Subcutaneous abdominal adipose tissue (tissue), 5 donors: ENCODE data around the gene PKIG.

ENCODE experiments used
- H3K27ac ChIP-seq: one replicate; pipeline ENCODE4 v1.7.0; 2013; ENCODE audit warnings: low read depth, mild to moderate bottlenecking, inconsistent platforms, low read length, moderate library complexity
- H3K27me3 ChIP-seq, 5 donors: one replicate each; pipeline ENCODE4 v1.7.0; 2013; ENCODE audit warnings: low read length in 5 of 5, inconsistent platforms in 1 of 5; ENCODE audit not compliant: control insufficient read depth in 5 of 5, insufficient read depth in 4 of 5
- H3K36me3 ChIP-seq, 5 donors: one replicate each; pipeline ENCODE4 v1.7.0; 2013; ENCODE audit warnings: low read length in 5 of 5; ENCODE audit not compliant: control insufficient read depth in 5 of 5, insufficient read depth in 5 of 5
- H3K4me1 ChIP-seq, 5 donors: one replicate each; pipeline ENCODE4 v1.7.0; 2013; ENCODE audit warnings: low read length in 5 of 5, mild to moderate bottlenecking in 3 of 5, moderate library complexity in 1 of 5; ENCODE audit not compliant: control insufficient read depth in 5 of 5, insufficient read depth in 5 of 5
- H3K4me3 ChIP-seq, 5 donors: one replicate each; pipeline ENCODE4 v1.7.0; 2013; ENCODE audit warnings: low read length in 5 of 5, low read depth in 1 of 5
- H3K9ac ChIP-seq, 5 donors: one replicate each; pipeline ENCODE4 v1.7.0; 2013; ENCODE audit warnings: low read length in 5 of 5, mild to moderate bottlenecking in 4 of 5, moderate library complexity in 3 of 5
- H3K9me3 ChIP-seq, 5 donors: one replicate each; pipeline ENCODE4 v1.7.0; 2013; ENCODE audit warnings: low read length in 5 of 5; ENCODE audit not compliant: control insufficient read depth in 5 of 5
- donor health status: healthy.
- donor health status: healthy.
- donor health status: healthy.
- donor health status: healthy.
- donor health status: healthy.

The PKIG gene

DNA sequence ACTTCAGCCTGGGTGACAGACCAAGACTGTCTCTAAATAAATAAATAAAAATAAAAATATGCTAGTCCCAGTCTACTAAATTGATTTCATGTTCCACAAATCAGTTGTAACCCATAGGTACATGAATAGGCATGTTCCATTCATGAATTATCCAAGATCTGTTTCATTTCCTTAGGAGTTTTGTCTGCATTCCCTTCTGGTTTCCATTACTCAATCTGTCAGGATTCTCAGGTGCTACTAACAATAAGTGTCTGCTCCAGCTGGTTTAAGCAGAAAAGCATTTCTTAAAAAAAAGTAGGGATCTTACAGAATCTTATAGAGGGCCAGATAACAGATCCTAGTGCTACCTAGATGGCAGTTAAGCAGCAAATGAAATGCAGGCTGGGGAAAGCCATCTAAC is 15.6 kb upstream of the PKIG start:
- Histone ChIP-seq H3K9me3 (no peaks in the 10 kb centered on the region), H3K36me3 (no peaks in the 10 kb centered on the region), H3K27me3 (no peaks in the 10 kb centered on the region), H3K4me3 (no peak overlapping the region), H3K9ac (no peak overlapping the region), H3K4me1 (peaks cover 0 to 7% (median 3%) of the 10 kb centered on the region in 5 donors), H3K27ac (no peak overlapping the region)

DNA sequence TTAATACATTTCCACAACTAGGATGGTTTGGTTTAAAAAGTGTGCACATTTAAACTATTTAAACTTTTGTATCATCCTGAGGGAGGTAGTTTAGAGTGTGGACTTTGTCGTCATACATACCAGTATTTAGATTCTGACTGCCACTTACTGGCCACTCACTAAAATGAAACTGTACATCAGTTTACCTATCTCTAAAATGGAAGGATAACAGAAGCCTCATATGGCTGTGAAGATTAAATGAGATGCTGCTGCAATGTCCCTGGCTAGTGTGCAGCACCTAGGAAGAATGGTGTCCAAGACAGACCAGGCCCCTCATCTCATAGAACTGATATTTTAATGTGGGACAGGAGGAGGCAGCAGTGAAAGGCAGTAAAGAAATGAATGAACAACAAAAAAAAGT is 12.0 kb upstream of the PKIG start:
- H3K4me1 ChIP-seq = peaks cover 0 to 21% (median 15%) of the 10 kb centered on the region in 5 donors
- H3K9me3 ChIP-seq = no peaks in the 10 kb centered on the region
- H3K9ac ChIP-seq = no peak overlapping the region
- no peaks in the 10 kb centered on the region for H3K27me3 ChIP-seq
- H3K4me3 ChIP-seq = no peak overlapping the region
- no peaks in the 10 kb centered on the region for H3K36me3 ChIP-seq
- H3K27ac ChIP-seq = no peak overlapping the region

DNA sequence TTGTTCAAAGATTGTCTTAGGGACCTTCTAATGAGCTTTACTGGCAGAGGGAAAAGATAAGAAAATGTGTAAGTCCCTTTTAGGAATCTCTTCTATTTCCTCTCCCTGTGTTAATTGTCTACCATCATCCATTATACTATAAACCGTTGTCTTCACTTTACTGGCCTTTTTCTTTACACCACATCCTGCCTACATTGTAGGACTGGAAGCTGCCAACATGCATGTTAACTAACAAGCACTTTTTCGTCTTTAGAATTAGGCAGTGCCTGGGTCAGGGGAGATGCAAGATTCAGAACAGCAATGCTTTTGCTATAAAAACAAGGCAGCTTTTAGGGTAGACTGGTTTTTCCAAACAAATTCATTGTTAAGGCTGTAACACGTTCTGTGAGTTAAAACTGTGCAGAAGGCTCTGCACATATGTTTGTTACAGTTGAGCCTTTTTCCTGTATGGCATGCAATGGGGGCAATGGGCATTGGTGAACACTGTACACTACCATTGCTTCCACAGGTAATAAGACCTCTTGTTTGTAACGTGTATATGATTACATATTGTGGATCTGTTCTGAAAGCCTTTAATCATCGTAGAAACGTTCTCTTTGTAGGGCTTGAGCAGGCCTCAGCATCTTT is 10.9 kb upstream of the PKIG start:
- H3K36me3 ChIP-seq = no peaks in the 10 kb centered on the region
- no peaks in the 10 kb centered on the region for H3K9me3 ChIP-seq
- H3K9ac ChIP-seq = no peak overlapping the region
- no peak overlapping the region for H3K4me3 ChIP-seq
- H3K27ac ChIP-seq = no peak overlapping the region
- no peaks in the 10 kb centered on the region for H3K27me3 ChIP-seq
- peaks cover under 1 to 31% (median 23%) of the 10 kb centered on the region in 5 donors for H3K4me1 ChIP-seq

DNA sequence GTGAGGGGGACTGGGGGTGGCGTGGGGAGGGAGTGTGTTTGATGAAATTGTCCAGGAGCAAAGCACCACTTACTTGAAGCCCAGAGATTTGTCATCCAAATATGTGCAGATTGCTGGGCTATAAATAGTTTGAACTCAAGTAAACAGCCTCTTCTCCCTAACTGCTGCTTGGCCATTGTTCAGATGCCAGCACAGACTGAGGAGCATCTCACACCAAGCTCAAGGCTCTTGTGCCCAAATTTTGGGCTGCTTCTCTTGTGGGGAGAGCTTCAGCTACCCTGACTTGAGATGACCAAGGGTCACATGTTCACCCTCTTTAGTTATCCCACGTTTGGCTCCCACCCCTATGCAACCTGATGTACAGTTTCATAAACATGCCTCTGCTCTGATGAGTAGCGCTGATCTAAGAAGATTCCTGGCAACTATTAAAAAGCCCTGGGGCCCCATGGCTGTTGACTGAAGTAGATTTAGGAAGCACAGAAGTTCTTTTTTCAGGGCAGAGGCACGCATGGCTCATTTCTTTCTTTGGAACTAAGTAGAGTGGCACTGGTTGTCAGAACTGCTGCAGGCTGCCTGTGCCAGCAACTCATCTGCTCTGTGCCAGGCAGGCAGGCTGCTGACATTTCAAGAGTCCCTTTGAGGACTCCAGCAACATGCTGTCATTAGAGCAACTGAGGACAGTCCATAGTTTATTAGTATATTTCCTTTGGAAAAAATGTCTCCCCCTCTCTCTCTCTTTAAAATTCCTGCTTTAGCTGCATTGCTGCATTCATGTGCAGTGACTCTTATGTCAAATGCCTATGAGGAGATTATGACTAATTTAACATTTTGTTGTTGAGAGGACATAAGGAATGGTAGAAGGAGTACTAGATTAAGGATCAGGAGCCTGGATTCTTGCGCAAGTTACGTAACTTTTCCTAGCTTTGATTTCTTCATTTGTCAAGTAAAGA is 9.6 kb upstream of the PKIG start:
- Histone ChIP-seq H3K9ac (peak overlapping the region in 4 of 5 donors; percentile 11 to 62 (median 35)), H3K27ac (peak overlapping the region; percentile 93), H3K36me3 (no peaks in the 10 kb centered on the region), H3K4me3 (peak overlapping the region in 2 of 5 donors; percentile 17 to 50), H3K4me1 (peaks cover 4 to 39% (median 28%) of the 10 kb centered on the region in 5 donors), H3K9me3 (no peaks in the 10 kb centered on the region), H3K27me3 (no peaks in the 10 kb centered on the region)

DNA sequence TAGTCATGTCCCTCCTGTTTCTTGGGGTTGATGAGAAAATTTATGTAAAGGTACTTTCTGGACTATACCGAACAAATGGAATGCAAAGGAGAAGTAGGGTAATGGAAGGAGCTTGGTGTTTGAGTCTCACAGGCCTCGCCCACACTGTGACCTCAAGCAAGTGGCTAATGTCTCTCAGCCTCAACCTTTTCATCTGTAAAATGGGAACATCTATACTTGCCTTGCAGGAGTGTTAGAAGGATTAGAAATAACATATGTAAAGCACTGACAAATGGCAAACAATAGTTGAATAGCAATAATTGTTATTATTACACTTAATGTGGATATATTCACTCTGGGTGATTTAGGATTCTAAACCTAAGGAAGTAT is 8.9 kb upstream of the PKIG start:
- Histone ChIP-seq H3K27ac (peak overlapping the region; percentile 93), H3K9ac (peak overlapping the region in 3 of 5 donors; percentile 3 to 40 (median 30)), H3K27me3 (no peaks in the 10 kb centered on the region), H3K4me3 (no peak overlapping the region), H3K36me3 (no peaks in the 10 kb centered on the region), H3K4me1 (peaks cover 4 to 39% (median 28%) of the 10 kb centered on the region in 5 donors), H3K9me3 (no peaks in the 10 kb centered on the region)

DNA sequence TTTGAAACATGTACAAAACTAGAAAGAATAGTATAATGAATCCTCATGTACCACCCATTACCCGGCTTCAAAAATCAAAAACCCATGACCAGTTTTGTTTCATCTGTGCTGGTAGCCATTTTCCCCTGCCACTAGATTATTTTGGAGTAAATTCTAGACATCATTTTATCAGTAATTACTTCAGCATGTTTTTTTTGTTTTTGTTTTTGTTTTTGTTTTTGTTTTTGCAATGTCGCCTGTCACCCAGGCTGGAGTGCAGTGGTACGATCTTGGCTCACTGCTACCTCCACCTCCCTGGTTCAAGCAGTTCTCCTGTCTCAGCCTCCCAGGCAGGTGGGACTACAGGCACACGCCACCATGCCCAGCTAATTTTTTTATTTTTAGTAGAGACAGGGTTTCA is 8.0 kb upstream of the PKIG start:
- no peaks in the 10 kb centered on the region for H3K9me3 ChIP-seq
- H3K4me3 ChIP-seq = no peak overlapping the region
- H3K9ac ChIP-seq = no peak overlapping the region
- no peaks in the 10 kb centered on the region for H3K27me3 ChIP-seq
- H3K27ac ChIP-seq = peak overlapping the region; percentile 93
- H3K36me3 ChIP-seq = no peaks in the 10 kb centered on the region
- H3K4me1 ChIP-seq = peaks cover 7 to 42% (median 28%) of the 10 kb centered on the region in 5 donors

DNA sequence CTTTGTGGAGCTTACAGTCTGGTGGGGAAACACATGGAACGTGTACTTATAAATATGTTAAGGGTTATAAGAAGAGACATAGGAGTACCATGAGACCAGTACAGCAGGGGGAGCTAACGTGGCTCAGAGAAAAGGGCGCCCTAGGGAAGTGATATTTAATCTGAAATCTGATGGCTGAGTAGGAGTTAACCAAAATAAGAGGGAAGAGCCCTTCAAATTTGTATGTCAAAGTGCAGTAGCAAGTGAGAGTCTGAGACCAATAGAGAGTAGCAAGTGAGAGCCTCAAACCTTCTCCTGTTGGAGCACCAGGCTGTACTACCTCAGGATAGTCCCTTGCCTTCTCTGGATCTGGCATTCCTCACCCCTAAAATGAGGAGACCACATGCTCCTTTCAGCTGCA is 6.1 kb upstream of the PKIG start:
- Histone ChIP-seq H3K4me1 (peaks cover 10 to 60% (median 47%) of the 10 kb centered on the region in 5 donors), H3K27me3 (no peaks in the 10 kb centered on the region), H3K27ac (peak overlapping the region; percentile 70), H3K9me3 (no peaks in the 10 kb centered on the region), H3K9ac (peak overlapping the region in 3 of 5 donors; percentile 1 to 29 (median 9)), H3K4me3 (peak overlapping the region in 1 of 5 donors; percentile 10), H3K36me3 (no peaks in the 10 kb centered on the region)

DNA sequence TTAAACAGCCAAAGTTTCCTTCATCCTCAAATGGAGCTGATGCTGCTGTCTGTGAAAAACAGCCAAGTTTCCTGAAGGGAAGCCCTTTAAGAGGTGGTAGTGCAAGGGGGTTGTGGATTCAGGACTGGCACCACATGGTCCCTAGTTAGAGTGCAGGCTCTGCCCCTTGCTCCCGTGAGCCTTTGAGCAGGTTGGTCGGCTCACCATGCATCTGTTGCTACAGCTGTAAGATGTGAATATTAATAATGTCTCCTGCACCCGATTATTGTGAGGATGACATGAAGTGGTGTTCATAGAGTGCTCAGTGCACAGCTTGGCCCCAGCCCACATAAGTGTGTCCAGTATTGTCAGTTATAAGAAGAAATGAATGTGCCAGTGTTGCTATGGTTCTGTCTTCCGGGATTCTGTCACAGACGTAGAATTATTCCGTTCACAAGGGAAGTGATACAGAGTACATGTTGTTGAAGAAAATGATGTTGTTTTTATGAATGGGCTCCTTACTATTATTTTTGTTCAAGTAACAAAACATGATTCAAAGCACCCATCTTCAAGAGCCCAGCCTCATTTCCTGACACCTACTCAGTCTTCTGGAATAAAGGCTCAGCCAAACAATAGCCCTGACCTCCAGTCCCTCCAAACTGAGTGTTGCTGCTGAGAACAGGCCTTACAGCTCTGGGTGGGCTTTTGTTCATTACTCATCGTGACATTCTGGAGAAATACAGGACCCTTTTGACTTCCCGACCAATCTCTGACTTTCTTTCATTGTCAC is 2.9 kb upstream of the PKIG start:
- Histone ChIP-seq H3K36me3 (no peaks in the 10 kb centered on the region), H3K9me3 (no peaks in the 10 kb centered on the region), H3K27me3 (no peaks in the 10 kb centered on the region), H3K27ac (peak overlapping the region; percentile 94), H3K4me1 (peaks cover 19 to 71% (median 67%) of the 10 kb centered on the region in 5 donors), H3K4me3 (peak overlapping the region in 1 of 5 donors; percentile 7), H3K9ac (peak overlapping the region in 1 of 5 donors; percentile 28)

DNA sequence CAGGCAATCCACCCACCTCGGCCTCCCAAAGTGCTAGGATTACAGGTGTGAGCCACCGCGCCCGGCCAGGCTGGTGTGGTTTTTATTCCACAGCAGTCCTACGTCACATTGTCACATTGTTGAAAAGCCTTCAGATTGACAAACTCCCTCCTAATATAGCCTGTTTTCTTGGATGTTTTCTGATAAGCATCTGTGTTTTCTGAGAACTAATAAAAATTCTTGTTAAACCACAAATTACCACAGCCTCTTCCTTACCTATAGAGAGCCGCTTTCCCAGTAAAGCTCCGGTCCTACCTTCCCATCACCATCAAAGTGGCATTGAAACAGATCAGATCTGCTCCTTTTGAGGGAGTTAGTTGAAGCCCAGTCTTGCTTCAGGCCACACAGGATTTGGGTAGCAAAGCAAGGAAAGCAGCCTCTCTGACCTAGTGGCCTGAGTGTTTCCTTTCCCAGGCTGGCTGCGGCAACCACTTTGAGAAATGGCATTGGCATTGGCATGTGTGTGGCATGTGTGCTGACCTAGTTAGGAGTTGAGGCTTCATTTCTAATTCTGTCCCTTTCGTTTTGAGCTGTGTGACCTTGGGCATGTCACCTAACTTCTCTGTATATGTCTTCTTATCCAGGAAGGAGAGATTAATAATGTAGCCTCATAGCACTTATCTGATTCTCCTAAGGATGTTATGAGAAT is 1.7 kb upstream of the PKIG start:
- Histone ChIP-seq H3K36me3 (no peaks in the 10 kb centered on the region), H3K4me3 (no peak overlapping the region), H3K27ac (peak overlapping the region; percentile 94), H3K9me3 (no peaks in the 10 kb centered on the region), H3K9ac (peak overlapping the region in 1 of 5 donors; percentile 4), H3K4me1 (peaks cover 19 to 77% (median 73%) of the 10 kb centered on the region in 5 donors), H3K27me3 (no peaks in the 10 kb centered on the region)
